Measurements from ENCODE around the gene COL5A1.
"Not testable (repeated sequence)": the region's sequence is repeated elsewhere in the genome, so short reads cannot be mapped to it uniquely, and the experiment has no call there.

The COL5A1 gene

DNA sequence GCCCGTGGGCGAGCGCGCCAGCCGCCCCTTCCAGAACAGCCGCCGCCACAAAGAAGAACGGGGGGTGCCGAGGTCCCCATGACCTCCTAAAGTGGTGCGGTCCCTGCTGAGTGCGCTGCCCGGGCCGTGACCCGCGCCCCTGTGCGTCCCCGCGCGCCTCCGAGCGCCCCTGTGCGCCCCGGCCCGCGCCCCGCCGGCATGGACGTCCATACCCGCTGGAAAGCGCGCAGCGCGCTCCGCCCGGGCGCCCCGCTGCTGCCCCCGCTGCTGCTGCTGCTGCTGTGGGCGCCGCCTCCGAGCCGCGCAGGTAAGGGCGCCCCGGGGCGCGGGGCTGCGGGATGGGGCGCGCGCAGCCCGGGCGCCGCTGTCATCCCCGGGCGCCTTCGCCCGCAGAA is 384 bp downstream of the COL5A1 start:
- no peak for DNase-seq

DNA sequence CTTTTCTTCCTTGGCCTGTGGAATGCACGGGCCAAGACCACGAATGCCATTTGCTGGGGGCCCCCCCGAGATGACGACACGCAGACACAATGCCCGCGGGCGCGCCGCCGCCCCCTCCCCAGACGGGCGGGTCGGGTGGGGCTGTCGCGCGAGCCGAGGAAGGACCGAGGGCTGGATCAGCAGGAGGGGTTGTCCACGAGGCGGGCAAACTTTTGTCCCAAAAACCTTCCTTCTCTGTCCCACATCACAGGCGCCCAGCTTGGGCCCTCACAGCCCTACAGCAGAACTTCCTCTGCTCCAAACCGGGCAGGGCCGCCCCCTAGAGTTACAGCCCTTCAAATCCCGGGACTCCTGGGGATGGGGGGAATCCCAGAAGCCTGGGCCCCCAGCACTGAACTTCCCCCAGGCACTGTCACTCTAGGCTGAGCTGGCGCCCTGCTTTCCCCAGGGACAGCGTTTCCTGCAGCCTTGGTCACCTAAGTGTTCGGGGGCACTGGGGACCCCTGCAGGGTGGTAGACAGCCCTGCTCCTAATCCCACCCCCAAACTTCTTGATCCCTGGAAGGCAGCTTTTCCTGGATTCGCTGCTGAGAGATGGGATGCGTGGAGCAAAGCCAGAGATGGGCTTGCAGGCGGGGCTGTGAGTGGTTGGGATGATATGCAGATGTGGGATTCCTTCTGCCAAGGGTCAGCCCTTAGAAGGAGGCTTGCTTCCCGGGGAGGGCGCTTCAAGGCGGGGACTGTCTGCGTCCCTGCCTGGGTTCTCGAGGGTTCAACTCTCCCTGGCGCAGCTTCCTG is 980 bp downstream of the COL5A1 start:
- no peak for DNase-seq

DNA sequence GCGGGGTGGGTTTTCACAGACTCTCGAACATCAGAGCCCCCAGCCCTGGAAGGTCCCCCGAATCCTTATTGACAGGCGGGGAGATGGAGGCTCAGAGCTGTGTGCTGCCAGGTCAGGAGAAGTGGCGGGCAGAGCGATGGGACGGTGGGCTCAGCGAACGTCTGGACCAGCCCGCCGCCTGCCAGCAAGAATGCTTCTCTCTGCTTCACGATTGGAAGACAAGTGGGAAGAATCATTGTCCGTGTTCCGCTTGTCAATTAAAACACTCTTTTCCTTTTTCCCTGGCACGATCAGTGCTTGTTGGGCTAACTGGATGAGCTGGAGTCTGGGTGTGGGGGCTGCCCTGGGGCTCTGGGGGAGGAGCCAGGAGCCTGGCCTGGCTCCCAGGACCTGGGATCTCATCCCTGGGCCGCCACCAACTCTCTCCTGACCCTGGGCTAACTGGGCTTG is 1.6 kb downstream of the COL5A1 start:
- no peak for DNase-seq

DNA sequence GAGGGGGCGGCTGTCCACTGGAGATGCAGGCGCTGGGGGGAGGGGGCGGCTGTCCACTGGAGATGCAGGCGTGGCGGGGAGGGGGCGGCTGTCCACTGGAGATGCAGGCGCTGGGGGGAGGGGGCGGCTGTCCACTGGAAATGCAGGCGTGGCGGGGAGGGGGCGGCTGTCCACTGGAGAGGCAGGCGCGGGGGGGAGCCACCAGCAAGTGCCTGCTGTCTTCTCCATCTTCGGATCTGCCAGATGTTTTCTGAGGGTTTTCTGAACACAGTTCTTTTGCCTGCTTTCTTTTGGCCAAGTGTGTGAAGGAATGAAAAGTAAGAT is 2.8 kb downstream of the COL5A1 start:
- not testable (repeated sequence) for DNase-seq

DNA sequence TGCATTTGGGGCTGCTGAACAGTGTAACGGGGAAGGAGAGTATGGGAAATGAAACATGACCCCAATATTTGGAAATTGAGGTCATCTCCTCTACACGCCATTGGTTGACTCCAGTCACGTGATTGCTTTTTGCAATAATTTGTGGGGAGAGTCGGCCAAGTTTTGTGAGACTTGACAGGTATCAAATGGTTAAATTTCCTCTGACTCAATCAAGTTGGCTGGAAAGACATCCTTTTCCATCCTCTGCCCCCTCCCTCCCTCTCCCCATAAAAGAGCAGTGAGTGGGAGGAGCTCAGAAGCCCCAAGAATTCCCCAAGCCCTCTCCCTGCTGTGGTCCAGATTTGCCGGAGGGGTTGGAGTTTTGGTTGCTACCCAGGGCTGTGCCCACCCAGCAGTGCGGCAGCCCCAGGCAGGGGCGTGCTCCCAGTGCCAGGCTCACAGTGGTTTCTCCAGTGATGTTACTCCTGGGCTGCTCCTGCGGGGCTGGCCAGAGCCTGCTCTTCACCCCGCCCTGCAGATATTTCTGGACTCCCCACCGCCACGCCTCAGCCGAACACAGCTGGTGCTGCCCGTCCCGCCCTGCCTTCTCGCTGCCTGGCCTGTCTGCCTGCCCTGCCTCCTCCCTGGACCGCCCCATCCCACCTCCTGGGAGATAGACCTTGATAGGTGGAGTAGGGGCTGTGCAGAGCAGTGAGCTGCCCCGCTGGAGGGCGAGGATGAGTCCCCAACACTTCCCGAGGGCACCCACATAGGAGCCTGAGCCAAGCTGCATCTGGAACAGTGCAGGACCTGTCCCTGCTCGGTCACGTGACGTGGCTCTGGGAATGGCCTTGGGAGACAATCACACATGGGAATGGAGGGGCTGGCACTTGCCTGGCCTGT is 3.4 kb downstream of the COL5A1 start:
- DNase-seq = no peak

DNA sequence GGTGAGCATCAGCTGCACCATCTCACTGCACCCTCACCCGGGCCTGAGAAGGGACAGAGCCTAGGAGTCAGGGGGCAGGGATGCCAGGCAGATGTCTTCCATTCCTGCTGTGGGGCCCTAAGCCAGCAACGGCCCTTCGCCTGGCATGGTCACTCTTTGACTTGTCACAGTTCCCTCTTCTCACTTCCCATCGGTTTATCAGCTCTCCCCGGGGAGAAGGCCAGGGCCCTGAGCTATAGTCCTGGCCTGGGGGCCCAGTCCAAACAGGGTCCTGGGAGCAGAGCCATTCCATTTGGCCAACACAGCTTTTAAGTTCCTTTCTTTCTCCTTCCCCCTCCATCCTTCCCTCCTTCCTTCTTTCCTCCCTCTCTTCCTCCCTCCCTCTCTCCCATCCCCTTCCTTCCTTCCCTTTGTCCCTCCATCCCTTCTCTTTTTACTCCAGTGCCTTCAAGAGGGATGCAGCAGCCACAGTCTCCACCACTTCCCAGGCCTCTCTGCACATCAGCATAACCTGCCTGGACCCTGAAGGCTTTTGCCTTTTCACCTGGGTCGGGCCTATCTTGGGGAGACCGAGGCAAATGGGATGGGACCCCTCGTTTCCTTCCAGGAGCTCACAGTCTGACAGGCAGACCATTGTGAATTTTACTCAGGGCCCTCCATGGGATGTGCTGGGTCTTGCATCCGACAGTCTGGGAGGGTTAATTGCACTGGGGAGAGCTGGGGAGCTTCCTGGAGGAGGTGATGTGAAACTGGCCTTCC is 4.2 kb downstream of the COL5A1 start:
- DNase-seq = no peak

DNA sequence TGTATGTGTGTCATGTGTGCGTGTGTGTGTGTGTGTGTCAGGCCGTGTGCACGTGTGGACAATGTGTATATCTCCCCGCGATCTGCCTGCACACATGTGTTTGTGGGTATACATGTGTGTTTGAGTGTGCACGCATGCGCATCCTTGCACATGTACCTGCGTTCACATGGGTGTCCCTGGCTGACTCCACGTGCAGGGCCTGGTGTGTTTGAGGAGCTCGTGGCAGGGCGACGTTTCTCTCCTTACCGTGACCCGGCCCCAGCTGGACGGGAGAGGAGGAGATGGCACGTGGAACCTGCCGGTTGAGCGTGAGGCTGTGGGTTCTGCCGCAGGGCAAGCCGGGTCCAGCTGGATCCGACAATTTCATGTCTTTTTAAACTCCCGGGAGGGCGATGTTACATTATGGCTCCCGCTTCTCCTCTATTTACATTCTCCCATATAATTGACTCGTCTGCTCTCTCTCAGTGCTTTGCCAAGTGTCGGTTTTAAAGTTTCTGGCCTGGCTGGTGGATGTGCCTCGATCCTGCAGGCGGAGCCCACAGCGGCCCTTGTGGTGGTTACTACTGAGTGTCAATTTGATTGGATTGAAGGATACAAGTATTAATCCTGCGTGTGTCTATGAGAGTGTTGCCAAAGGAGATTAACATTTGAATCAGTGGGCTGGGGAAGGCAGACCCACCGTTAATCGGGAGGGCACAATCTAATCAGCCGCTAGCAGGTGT is 5.9 kb downstream of the COL5A1 start:
- DNase-seq = no peak

DNA sequence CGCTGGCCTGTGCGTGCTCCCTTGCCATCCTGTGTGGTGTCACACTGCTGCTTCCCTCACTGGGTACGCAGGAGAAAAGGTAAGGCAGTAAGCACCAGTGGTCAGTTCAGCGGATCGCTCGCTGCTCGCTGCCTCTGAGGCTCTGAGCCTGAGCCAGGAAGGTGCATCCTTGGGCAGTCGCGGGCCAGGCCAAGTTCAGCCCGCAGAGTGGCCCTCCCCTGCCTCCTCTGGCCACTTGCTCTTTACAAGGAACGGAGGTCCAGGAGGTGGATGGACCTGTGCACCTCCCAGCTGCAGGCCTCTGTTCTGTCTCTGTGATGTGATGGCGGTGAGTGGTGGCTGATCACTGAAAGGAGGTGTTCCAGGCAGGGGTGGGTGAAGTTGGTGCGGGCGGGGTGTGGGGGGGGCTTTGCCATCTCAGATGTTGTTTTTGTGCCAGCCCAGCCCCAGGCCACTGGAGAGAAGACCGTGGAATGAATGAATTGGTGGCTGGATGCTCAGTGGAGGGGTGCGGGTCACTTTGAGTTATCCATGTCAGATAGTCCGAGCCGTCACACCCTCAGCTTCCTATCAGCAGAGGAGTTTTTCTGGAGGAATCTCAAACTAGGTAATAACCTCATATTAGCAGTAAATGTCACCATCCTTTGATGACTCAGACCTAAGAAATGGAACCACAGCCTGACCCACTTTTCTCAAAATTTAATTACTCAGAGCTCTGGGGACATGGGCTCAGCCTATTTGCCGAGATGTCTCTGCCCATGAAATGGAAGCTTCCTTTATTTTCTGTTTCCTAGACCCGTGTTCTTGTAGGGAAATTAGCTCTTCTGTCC is 7.3 kb downstream of the COL5A1 start:
- no peak for DNase-seq

DNA sequence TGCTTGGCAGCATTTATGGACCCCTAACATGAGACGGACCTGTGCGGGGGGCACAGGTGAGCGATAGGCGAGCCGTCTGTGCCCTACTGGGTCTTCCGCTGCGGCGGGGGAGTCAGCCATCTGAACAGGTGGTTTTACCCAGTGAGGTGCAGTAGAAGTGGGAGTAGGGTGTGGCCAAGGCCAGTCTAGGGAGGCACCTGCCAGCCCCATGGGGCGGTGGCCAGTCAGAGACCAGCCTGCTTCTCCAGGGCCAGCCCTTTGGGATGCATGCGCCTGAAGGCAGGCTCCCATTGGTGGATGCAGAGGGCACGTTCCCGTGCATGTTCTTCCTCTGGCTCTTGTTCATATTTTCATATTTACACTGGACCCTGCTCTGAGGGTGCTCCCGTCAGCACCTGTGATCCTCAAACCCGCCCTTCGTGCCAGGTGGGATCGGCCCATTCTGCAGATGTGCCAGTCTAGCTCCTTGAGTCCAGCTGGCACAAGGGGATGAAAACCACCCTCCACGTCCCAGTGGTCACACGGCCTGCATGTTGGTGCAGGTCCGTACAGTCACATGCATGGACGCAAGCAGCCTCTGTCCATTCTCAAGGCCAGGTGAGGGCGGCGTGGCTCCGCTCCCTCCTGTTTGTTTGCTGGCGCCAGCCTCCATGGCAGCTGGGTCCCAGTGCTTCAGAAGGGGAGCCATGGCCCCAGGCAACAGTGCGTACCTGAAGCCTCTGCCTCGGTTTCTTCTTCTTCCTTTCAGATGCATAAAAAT is 9.0 kb downstream of the COL5A1 start:
- no peak for DNase-seq

DNA sequence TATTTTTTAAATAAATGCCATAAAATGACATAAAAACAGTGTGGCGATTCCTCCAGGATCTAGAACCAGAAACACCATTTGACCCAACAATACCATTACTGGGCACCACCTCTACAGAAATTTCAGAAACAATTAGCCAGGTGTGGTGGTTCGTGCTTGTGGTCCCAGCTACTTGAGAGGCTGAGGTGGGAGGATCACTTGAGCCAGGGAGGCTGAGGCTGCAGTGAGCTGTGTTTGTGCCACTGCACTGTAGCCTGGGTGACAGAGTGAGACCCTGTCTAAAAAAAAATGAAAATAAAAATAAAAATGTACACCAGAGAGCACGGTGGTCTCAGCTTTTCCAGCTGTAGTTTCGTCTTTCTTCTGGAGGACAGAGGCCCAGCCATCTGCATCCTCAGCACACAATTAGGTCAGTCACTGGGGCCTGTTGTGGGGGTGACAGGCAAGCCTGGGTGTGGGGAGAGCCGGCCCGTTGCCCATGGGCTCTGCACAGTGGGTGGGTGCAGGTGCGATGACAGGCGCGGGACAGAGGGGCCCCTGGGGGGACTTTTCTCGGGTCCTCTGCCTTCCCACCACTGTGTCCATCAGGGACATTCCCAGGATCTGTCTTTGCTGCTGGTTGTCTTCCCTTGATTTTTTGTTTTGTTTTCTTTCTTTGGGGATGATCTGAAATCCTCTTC is 9.8 kb downstream of the COL5A1 start:
- DNase-seq = no peak

DNA sequence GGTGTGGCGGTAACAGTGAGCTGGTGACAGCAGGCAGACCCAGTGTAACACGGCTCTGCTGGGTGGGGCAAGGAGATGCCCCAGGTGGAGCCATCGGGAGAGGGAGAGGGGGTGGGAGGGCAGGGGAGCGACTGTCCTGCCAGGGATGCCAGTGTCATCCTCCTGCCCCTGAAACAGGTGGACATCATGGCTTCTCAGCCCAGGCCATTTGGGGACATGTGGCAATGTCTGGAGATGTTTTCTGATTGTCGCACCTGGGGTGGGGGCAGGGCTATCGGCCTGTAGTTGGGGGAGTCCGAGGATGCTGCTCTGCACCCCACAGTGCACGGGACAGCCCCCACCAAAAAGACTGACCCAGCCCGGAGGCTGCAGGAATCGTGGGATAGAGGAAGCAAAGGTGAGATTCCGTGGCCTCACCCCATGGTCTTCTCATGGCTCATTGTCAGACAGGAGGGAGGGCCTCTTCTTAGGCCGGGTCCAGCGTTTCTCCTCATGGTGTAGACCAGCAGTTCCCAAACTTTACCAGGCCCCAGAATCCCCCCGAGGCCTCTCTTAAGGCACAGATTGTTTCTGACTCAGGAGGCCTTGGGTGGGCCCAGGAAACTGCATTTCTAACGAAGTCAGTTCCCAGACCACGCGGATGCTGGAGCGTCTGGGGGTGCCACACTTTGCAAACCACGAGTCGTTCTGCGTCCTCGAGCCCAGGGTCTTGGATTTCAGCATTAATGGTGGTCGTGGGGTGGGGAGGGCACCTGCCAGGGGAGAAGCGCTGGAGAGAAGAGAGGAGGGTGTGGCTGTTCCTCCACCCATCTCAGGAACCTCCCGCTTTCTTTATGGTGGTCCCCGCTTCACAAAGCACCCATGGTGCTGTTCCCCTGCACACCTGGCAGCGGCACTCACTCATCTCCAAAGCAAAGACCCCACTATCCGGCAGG is 11.0 kb downstream of the COL5A1 start:
- DNase-seq = no peak

DNA sequence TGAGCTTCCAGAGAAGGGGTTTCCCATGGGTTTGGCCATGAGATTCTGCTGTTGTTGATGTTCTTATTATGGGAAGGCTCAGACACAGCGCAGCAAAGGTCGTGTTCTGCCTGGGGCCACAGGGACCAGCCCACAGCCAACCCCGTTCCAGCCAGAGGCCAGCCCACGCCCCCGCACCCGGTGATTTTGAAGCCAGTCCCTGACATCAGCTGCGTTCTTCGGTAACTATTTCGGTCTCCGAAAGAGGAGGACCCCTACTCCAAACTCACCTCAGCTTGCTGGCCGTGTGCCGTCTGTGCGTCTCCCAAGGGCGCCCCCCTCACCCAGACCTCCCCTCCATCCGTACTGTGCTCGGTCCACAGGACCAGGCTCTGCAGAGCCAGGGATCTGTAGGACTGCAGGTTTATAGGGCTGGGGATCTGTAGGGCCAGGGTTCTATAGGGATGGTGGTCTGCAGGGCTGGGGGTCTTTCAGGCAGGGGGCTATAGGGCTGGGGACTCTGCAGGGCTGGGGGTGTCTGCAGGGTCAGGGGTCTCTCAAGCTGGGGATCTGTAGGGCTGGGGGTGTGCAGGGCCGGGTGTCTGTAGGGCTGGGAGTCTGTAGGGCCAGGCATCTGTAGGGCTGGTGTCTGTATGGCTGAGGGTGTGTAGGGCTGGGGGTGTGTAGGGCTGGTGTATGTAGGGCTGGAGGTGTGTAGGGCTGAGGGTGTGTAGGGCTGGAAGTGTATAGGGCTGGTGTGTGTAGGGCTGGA is 11.8 kb downstream of the COL5A1 start:
- DNase-seq = no peak

DNA sequence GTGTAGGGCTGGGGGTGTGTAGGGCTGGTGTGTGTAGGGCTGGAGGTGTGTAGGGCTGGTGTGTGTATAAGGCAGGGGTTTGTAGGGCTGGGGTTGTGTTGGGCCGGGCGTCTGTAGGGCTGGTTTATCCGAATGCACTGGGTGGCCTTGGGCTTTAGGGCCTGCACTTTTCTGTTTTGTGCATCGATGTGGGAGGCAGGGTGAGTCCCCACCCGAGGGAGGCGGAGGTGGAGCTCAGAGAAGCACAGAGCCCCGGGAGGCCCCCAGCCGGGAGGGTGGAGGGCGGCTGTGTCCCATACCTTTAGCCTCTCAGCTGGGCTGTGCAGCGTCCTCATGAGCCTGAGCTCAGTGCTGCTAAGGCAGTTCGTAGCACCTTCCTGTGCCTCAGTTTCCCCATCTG is 13.5 kb downstream of the COL5A1 start:
- DNase-seq = no peak

DNA sequence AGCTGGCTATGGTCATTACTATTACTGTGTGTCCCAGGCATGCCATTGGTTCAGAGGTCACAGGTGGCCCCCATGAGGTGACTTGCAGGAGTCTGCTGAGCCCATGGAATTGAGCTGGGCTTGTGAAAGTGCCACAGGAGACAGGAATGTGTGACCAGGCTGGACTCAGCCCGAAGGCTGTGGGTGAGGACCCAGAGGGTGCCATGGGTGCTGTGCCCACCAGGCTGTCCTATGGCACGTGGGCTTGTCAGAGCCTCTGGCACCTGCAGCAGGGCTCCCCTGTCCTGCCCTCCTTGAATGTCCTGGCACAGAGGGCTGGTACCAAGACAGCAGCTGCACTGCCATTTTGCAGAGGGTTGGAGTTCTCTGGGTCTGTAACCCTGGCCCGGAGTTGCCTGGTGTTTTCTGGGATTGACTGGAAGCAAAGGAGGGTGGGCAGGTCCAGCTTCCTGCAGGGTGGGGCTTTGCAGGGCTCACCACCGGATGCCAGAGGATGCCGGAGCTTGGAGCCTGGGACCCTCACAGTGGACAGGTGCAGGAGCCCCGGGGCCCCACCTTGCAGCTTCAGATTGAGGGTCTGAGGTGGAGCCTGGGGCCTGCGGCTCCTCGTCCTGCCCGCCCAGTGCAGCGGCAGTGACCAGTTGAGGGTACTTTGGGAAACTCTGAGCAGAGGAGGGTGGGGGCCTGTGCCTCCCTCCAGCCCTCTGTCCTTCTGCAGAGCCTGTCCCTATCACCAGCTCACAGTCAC is 14.2 kb downstream of the COL5A1 start:
- no peak for DNase-seq

DNA sequence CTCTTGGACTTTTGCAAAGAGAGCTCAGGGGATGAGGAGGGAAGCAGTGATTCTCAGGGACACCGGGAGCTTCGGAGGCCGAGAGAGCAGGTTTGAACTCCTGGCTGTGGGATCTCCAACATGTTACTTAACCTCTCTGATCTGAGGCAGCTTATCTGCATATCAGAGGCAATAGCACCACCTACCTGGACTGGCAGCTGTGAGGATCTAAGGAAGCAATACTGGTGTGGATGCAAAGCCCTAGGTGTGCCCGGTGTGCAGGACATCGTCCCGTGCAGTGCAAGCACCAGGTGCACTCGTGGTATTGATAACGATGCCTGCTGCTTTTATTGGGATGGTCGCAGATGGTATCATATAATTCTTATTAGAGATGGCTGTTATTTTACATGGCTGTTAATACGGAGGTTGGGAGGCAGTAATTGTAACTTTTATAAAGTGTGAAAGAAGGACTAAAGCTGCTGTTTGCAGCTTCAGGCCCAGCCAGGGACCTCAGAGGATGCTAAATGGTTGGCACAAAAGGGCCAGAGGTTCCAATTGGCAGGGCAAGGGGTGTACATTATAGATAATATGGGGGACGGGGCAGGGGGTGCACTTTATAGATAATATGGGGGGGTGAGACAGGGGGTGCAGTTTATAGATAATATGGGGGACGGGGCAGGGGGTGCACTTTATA is 14.9 kb downstream of the COL5A1 start:
- DNase-seq = no peak

DNA sequence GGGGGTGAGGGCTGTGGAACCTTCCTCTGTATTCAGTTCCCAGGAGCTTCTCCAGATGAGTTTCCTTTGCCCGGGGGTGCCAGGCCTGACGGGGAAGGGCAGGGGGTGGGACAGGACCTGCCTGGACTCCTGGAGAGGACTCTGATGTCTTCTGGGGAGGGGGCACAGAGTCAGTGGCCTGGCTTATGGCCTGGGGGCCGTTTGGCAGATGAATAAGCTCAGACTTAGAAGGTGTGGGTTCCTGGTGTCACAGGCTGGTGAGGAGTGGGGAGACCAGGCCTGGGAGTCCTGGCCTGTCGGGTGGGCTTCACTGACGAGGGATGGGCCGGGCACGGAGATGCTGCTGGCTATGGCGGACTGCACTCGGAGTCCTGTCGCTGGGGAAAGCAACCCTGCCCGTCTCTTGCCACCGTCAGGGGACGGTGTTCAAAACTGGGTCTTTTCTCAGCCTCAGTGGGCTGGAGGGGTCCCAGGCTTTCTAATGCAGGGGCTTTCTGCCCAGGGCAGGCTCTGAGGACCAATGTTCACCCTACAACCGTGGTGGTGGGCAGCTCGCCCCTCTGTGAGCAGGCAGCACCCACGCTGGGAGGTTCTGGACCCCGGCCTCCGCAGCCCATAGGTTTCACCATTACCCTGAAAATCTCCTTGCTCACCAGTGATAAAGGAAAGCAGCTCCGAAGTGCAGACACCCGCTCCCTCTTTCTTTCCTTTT is 16.2 kb downstream of the COL5A1 start:
- DNase-seq = no peak

All from activated CD4-positive, CD25-positive, alpha-beta regulatory T cell treated with anti-CD3 and anti-CD28 coated beads, Interleukin-2, amount 50 U/mL, for 72 hours (primary cell).